IPS-18a (cell line): ENCODE data around the gene PIM2.
"Not testable (repeated sequence)": the region's sequence is repeated elsewhere in the genome, so short reads cannot be mapped to it uniquely, and the experiment has no call there.

Source experiments
- H3K27ac ChIP-seq: one replicate; pipeline ENCODE4 v1.5.1; 2013; ENCODE audit warnings: low read length
- H3K27me3 ChIP-seq: one replicate; pipeline ENCODE4 v1.6.1; 2013; ENCODE audit warnings: mild to moderate bottlenecking, low read length; ENCODE audit not compliant: control insufficient read depth, insufficient read depth
- H3K36me3 ChIP-seq: one replicate; pipeline ENCODE4 v1.6.1; 2013; ENCODE audit warnings: low read depth, low read length; ENCODE audit not compliant: control insufficient read depth
- H3K4me1 ChIP-seq: one replicate; pipeline ENCODE4 v1.6.1; 2013; ENCODE audit warnings: low read depth, low read length; ENCODE audit not compliant: control insufficient read depth
- H3K4me3 ChIP-seq: one replicate; pipeline ENCODE4 v1.5.1; 2013; ENCODE audit warnings: low read length
- H3K9ac ChIP-seq: one replicate; pipeline ENCODE4 v1.6.1; 2013; ENCODE audit warnings: mild to moderate bottlenecking, low read length, moderate library complexity
- H3K9me3 ChIP-seq: one replicate; pipeline ENCODE4 v1.6.1; 2013; ENCODE audit warnings: low read depth, low read length; ENCODE audit not compliant: control insufficient read depth

Gene PIM2

GRCh38 chrX:48890934-48891401 lies 27.9 kb downstream of the PIM2 start:
- Histone ChIP-seq H3K9me3 (peaks cover 8% of the 10 kb centered on the region), H3K27me3 (no peaks in the 10 kb centered on the region), H3K9ac (no peak overlapping the region), H3K4me3 (peak overlapping the region; percentile 59), H3K27ac (no peak overlapping the region), H3K4me1 (no peaks in the 10 kb centered on the region), H3K36me3 (peaks cover 10% of the 10 kb centered on the region)

GRCh38 chrX:48890296-48890925 lies 28.4 kb downstream of the PIM2 start:
- Histone ChIP-seq H3K9me3 (peaks cover 8% of the 10 kb centered on the region), H3K27ac (no peak overlapping the region), H3K36me3 (peaks cover 10% of the 10 kb centered on the region), H3K9ac (no peak overlapping the region), H3K27me3 (no peaks in the 10 kb centered on the region), H3K4me1 (no peaks in the 10 kb centered on the region), H3K4me3 (peak overlapping the region; percentile 59)

- not testable (repeated sequence) for H3K27ac ChIP-seq, H3K9me3 ChIP-seq, H3K9ac ChIP-seq, H3K27me3 ChIP-seq, H3K36me3 ChIP-seq, H3K4me3 ChIP-seq, H3K4me1 ChIP-seq
Observed at GRCh38 chrX:48886586-48886985, 32.2 kb downstream of the PIM2 start.

- Histone ChIP-seq H3K27ac (no peak overlapping the region), H3K9me3 (peaks cover 2% of the 10 kb centered on the region), H3K27me3 (no peaks in the 10 kb centered on the region), H3K4me1 (no peaks in the 10 kb centered on the region), H3K9ac (no peak overlapping the region), H3K4me3 (no peak overlapping the region), H3K36me3 (no peaks in the 10 kb centered on the region)
Observed at GRCh38 chrX:48883729-48884128, 35.1 kb downstream of the PIM2 start.

- not testable (repeated sequence) for H3K9ac ChIP-seq, H3K27ac ChIP-seq, H3K4me1 ChIP-seq, H3K27me3 ChIP-seq, H3K9me3 ChIP-seq, H3K36me3 ChIP-seq, H3K4me3 ChIP-seq
Observed at GRCh38 chrX:48876944-48877343, 41.9 kb downstream of the PIM2 start.

- not testable (repeated sequence) for H3K9ac ChIP-seq, H3K27me3 ChIP-seq, H3K27ac ChIP-seq, H3K4me1 ChIP-seq, H3K36me3 ChIP-seq, H3K4me3 ChIP-seq, H3K9me3 ChIP-seq
Observed at GRCh38 chrX:48872017-48872416, 46.8 kb downstream of the PIM2 start.

- Histone ChIP-seq H3K9me3 (peaks cover 13% of the 10 kb centered on the region), H3K4me1 (no peaks in the 10 kb centered on the region), H3K27ac (no peak overlapping the region), H3K4me3 (no peak overlapping the region), H3K9ac (no peak overlapping the region), H3K36me3 (no peaks in the 10 kb centered on the region), H3K27me3 (no peaks in the 10 kb centered on the region)
Observed at GRCh38 chrX:48864210-48864609, 54.6 kb downstream of the PIM2 start.
